IMR-90 (cell line): Measurements from ENCODE around the gene DDA1. TPM values are rescaled to one million over a fixed set of nuclear protein-coding genes. Genes with fewer than 3 reads are reported as not detected.
A peak's percentile ranks its signal among the peaks of the same experiment; 100 is the strongest.

ENCODE experiments used
- ATAC-seq: fragments of 200-7000 bp; cut with Tn5 transposase; 2 replicates; pipeline ENCODE4 v1.9.1; 2020; ENCODE audit warnings: low read depth, mild to moderate bottlenecking, moderate library complexity
- BruUV-seq: library from RNA; stranded (reverse); fragments of 400-500 nt; replicated peaks from 2 replicates; lab custom pipeline; 2021; lab: Mats Ljungman, UMichigan
- CTCF ChIA-PET: fragments of 300-600 bp; formaldehyde crosslinking; extraction: SDS; loops from one replicate; lab custom pipeline; 2021; ENCODE audit warnings: antibody characterized with exemption; lab: Yijun Ruan, JAX
- POLR2A ChIA-PET: fragments of 300-600 bp; sonication (Branson Sonifier 250); formaldehyde crosslinking; loops from one replicate; lab custom pipeline; 2022; ENCODE audit warnings: antibody characterized with exemption; ENCODE audit not compliant: unreplicated experiment; lab: Charles Lee
- DNase-seq: peaks from one replicate; pipeline ENCODE4 v3.0.0; 2013
- H2AFZ ChIP-seq: replicated peaks from 2 replicates; pipeline ENCODE3; 2013; ENCODE audit warnings: low read length, mild to moderate bottlenecking; ENCODE audit not compliant: poor library complexity
- H2AK5ac ChIP-seq: 2 replicates; pipeline ENCODE4 v1.6.1; 2013; ENCODE audit warnings: low read depth, low read length, inconsistent platforms
- H2AK9ac ChIP-seq: replicated peaks from 2 replicates; pipeline ENCODE3; 2013; ENCODE audit warnings: mild to moderate bottlenecking, low read depth, low read length, moderate library complexity; ENCODE audit not compliant: poor library complexity
- H2BK120ac ChIP-seq: 2 replicates; pipeline ENCODE4 v1.6.1; 2013; ENCODE audit warnings: low read depth, low read length, inconsistent platforms
- H2BK15ac ChIP-seq: 3 replicates; pipeline ENCODE4 v1.6.1; 2013; ENCODE audit warnings: low read depth, low read length, inconsistent platforms
- H2BK20ac ChIP-seq: 2 replicates; pipeline ENCODE4 v1.6.1; 2013; ENCODE audit warnings: low read depth, mild to moderate bottlenecking, inconsistent platforms, low read length, moderate library complexity
- H2BK5ac ChIP-seq: 2 replicates; pipeline ENCODE4 v1.6.1; 2013; ENCODE audit warnings: mild to moderate bottlenecking, low read depth, low read length, inconsistent platforms; ENCODE audit not compliant: poor library complexity, severe bottlenecking
- H3K14ac ChIP-seq: replicated peaks from 2 replicates; pipeline ENCODE4 v1.6.1; 2013; ENCODE audit warnings: low read depth, low read length, inconsistent platforms
- H3K18ac ChIP-seq: 2 replicates; pipeline ENCODE4 v1.6.1; 2013; ENCODE audit warnings: low read depth, low read length, control low read depth
- H3K23ac ChIP-seq: 2 replicates; pipeline ENCODE4 v1.6.1; 2013; ENCODE audit warnings: low read depth, low read length, inconsistent platforms
- H3K27ac ChIP-seq: 2 replicates; pipeline ENCODE4 v1.5.1; 2013; ENCODE audit warnings: mild to moderate bottlenecking, control low read depth, low read length; ENCODE audit not compliant: insufficient read depth
- H3K27me3 ChIP-seq: 2 replicates; pipeline ENCODE4 v1.6.1; 2013; ENCODE audit warnings: low read length; ENCODE audit not compliant: control insufficient read depth, insufficient read depth
- H3K36me3 ChIP-seq: 2 replicates; pipeline ENCODE4 v1.6.1; 2013; ENCODE audit warnings: low read length, mixed read lengths; ENCODE audit not compliant: control insufficient read depth, insufficient read depth
- H3K4ac ChIP-seq: 2 replicates; pipeline ENCODE4 v1.6.1; 2013; ENCODE audit warnings: low read depth, low read length, inconsistent platforms
- H3K4me1 ChIP-seq: 2 replicates; pipeline ENCODE4 v1.6.1; 2013; ENCODE audit warnings: low read length, mixed read lengths; ENCODE audit not compliant: control insufficient read depth, insufficient read depth
- H3K4me2 ChIP-seq: 2 replicates; pipeline ENCODE4 v1.6.1; 2013; ENCODE audit warnings: low read depth, mild to moderate bottlenecking, control low read depth, low read length, moderate library complexity
- H3K4me3 ChIP-seq: 2 replicates; pipeline ENCODE4 v1.5.1; 2013; ENCODE audit warnings: low read depth, mild to moderate bottlenecking, control low read depth, low read length, moderate library complexity; ENCODE audit not compliant: insufficient read depth
- H3K56ac ChIP-seq: 2 replicates; pipeline ENCODE4 v1.6.1; 2013; ENCODE audit warnings: low read length, inconsistent platforms; ENCODE audit not compliant: insufficient read depth; ENCODE audit errors: extremely low read depth
- H3K79me1 ChIP-seq, 2 experiments: 2 replicates each; pipeline ENCODE4 v1.6.1; 2013; ENCODE audit warnings: low read length in 2 of 2, inconsistent platforms in 1 of 2, low read depth in 1 of 2
- H3K9ac ChIP-seq: 2 replicates; pipeline ENCODE4 v1.6.1; 2013; ENCODE audit warnings: low read depth, low read length, control low read depth
- H3K9me1 ChIP-seq: 2 replicates; pipeline ENCODE4 v1.6.1; 2013; ENCODE audit warnings: low read length, inconsistent platforms; ENCODE audit not compliant: insufficient read depth
- H3K9me3 ChIP-seq: 2 replicates; pipeline ENCODE4 v1.6.1; 2013; ENCODE audit warnings: low read length; ENCODE audit not compliant: control insufficient read depth, insufficient read depth
- H4K20me1 ChIP-seq: 2 replicates; pipeline ENCODE4 v1.6.1; 2013; ENCODE audit warnings: low read length, inconsistent platforms; ENCODE audit not compliant: insufficient read depth
- H4K5ac ChIP-seq: 2 replicates; pipeline ENCODE4 v1.6.1; 2013; ENCODE audit warnings: mild to moderate bottlenecking, low read depth, low read length, control low read depth
- H4K8ac ChIP-seq, 2 experiments: 2 replicates each; pipeline ENCODE4 v1.6.1; 2013; ENCODE audit warnings: low read depth in 2 of 2, low read length in 2 of 2, control low read depth in 1 of 2, inconsistent platforms in 1 of 2
- H4K91ac ChIP-seq: 2 replicates; pipeline ENCODE4 v1.6.1; 2013; ENCODE audit warnings: low read depth, low read length, inconsistent platforms; ENCODE audit not compliant: insufficient read depth
- CEBPB ChIP-seq: IDR thresholded peaks from 2 replicates; pipeline ENCODE4 v1.6.1; 2012; ENCODE audit warnings: low read depth, low read length, improper control_type of control experiment
- MXI1 ChIP-seq: IDR thresholded peaks from 2 replicates; pipeline ENCODE4 v1.6.1; 2012; ENCODE audit warnings: low read depth, mild to moderate bottlenecking, low read length, moderate library complexity, borderline replicate concordance
- RFX5 ChIP-seq: IDR thresholded peaks from 2 replicates; pipeline ENCODE4 v1.8.0; 2012; ENCODE audit warnings: low read depth, mild to moderate bottlenecking, low read length, moderate library complexity
- SMC3 ChIP-seq: fragments of 150-350 bp; IDR thresholded peaks from 2 replicates; pipeline ENCODE4 v1.6.1; 2016; ENCODE audit warnings: low read depth, mild to moderate bottlenecking, antibody characterized with exemption, low read length, moderate library complexity
- WGBS, 2 experiments: methylation state at CpG; one replicate each; pipeline versions ENCODE4 v1.1.5 to v1.1.7; 2013; ENCODE audit warnings: missing lambda C conversion rate in 2 of 2; ENCODE audit not compliant: insufficient read length in 1 of 2; ENCODE audit errors: extremely low coverage in 2 of 2; 5-methylcytosine and 5-hydroxymethylcytosine counted together
- dilution Hi-C: fragments of 300-500 bp; cut with HindIII; formaldehyde crosslinking; loops from one replicate; pipeline ENCODE4 v1.14.3; 2018; ENCODE audit warnings: low sequenced_read_pairs; ENCODE audit not compliant: unreplicated experiment
- in situ Hi-C: fragments of 300-500 bp; cut with MboI; formaldehyde crosslinking; loops from 3 replicates; pipeline ENCODE4 v1.14.3; 2019; ENCODE audit warnings: low sequenced_read_pairs, inconsistent platforms, mixed read lengths
- intact Hi-C: fragments of 100-400 bp; cut with micrococcal nuclease; formaldehyde crosslinking; loops from 2 replicates; pipeline ENCODE4 v1.10.0; 2022
- polyA plus RNA-seq, 3 experiments: library from polyadenylated mRNA; depleted of rRNA; stranded (reverse); fragments of >200 nt; gene quantifications; 2 replicates each; pipeline ENCODE4 v1.2.3, GENCODE V29; 2012; ENCODE audit warnings: low replicate concordance in 1 of 3
- total RNA-seq: library from RNA; depleted of rRNA; stranded (reverse); fragments of >200 nt; gene quantifications from 2 replicates; pipeline ENCODE4 v1.2.3, GENCODE V29; 2012

DDA1 gene
- total and polyA plus RNA-seq, 2 of the 4 experiments (the other 2 are of a cell fraction), result 33.7 to 87.2 TPM

GRCh38 chr19:17357078-17357666 is 47.8 kb downstream of the DDA1 start:
- Histone ChIP-seq H3K18ac (no peak overlapping the region), H3K9me1 (no peaks in the 10 kb centered on the region), H3K9ac (no peak overlapping the region), H2BK120ac (no peak overlapping the region), H3K27ac (no peak overlapping the region), H3K36me3 (no peaks in the 10 kb centered on the region), H4K8ac (no peak overlapping the region), H4K20me1 (no peaks in the 10 kb centered on the region), H3K27me3 (peaks cover 7% of the 10 kb centered on the region; the same call in 1 of the 2 replicates), H4K5ac (no peak overlapping the region), H2BK5ac (no peak overlapping the region), H3K14ac (no peak overlapping the region), H2BK15ac (no peak overlapping the region), H4K91ac (no peak overlapping the region), H3K4me2 (no peak overlapping the region), H2AK9ac (no peak overlapping the region), H3K4me3 (no peak overlapping the region), H3K23ac (no peak overlapping the region; the same call in 1 of the 2 replicates), H3K4ac (no peak overlapping the region), H2BK20ac (no peak overlapping the region), H3K79me1 (no peaks in the 10 kb centered on the region), H2AK5ac (no peak overlapping the region), H2AFZ (no peak overlapping the region), H3K4me1 (no peaks in the 10 kb centered on the region), H3K56ac (no peak overlapping the region), H3K9me3 (no peaks in the 10 kb centered on the region)
- DNase-seq (no peak), ATAC-seq (no peak)
- TF ChIP-seq SMC3 (no peak), RFX5 (no peak), CEBPB (0 out of 2 replicates have a peak, but pooled peaks have one; percentile 27), MXI1 (no peak)
- dilution Hi-C loops, result no loop called here
- ChIA-PET CTCF (no interaction called here), POLR2A (no interaction called here)
- intact Hi-C loops, result no loop called here
- in situ Hi-C loops, result no loop called here
- 100% methylated on average over 1 of the region's 7 CpGs; no CpG with 5 or more reads in 1 of the 2 experiments for WGBS, 2 experiments
- BruUV-seq, result no TSS peak
